A549 (cell line): ENCODE results near the gene PKD2.

Source experiments
- ESRRA ChIP-seq: fragments of 150-350 bp; IDR thresholded peaks from 2 replicates; pipeline ENCODE4 v1.6.1; 2014; ENCODE audit warnings: mild to moderate bottlenecking, low read length, borderline replicate concordance
- HMGXB4 ChIP-seq: fragments of 250-450 bp; sonication (Bioruptor Pico); IDR thresholded peaks from 2 replicates; pipeline ENCODE4 v1.5.0; 2021; ENCODE audit warnings: mild to moderate bottlenecking, moderate library complexity, borderline replicate concordance
- HOXA7 ChIP-seq: fragments of 250-450 bp; sonication (Bioruptor Pico); IDR thresholded peaks from 2 replicates; pipeline ENCODE4 v1.5.0; 2020; ENCODE audit warnings: mild to moderate bottlenecking, moderate library complexity
- JUN ChIP-seq, 2 experiments: fragments of >200 bp; sonication (Bioruptor Twin); formaldehyde crosslinking; IDR thresholded peaks; 2 replicates in 1 of 2; 3 replicates in 1 of 2; pipeline ENCODE4 v1.6.1; 2016 to 2017
- MAX ChIP-seq: IDR thresholded peaks from 2 replicates; pipeline ENCODE4 v1.6.1; 2012
- NR3C1 ChIP-seq: fragments of >200 bp; sonication (Bioruptor Twin); formaldehyde crosslinking; IDR thresholded peaks from 3 replicates; pipeline ENCODE4 v1.6.1; 2017
- POLR2AphosphoS2 ChIP-seq: conservative IDR thresholded peaks from 2 replicates; pipeline ENCODE4 v1.6.1; 2012; ENCODE audit warnings: low read length, improper control_type of control experiment, inconsistent platforms
- TF ChIP-seq, protein P1 (sequence below): fragments of >200 bp; sonication (Bioruptor Twin); formaldehyde crosslinking; IDR thresholded peaks from 3 replicates; pipeline ENCODE4 v1.5.1; 2016
- TF ChIP-seq, protein P2 (sequence below): fragments of 450-650 bp; IDR thresholded peaks from 2 replicates; pipeline ENCODE4 v1.6.1; 2014; ENCODE audit warnings: antibody characterized with exemption

DNA sequence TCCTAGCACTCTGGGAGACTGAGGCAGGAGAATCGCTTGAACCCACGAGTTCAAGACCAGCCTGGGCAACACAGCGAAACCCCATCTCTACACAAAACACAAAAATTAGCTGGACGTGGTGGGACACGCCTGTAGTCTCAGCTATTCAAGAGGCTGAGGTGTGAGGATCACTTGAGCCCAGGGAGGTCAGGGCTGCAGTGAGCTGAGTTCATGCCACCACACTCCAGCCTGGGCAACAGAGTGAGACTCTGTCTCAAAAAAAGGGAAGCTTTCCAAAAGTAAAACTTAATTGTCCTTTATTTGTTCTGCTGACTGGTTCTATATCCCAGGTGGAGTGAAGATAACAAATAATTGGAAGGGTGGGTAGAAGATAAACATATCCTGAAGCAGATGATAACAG is 105.4 kb downstream of the PKD2 start:
- TF ChIP-seq, protein P1, sequence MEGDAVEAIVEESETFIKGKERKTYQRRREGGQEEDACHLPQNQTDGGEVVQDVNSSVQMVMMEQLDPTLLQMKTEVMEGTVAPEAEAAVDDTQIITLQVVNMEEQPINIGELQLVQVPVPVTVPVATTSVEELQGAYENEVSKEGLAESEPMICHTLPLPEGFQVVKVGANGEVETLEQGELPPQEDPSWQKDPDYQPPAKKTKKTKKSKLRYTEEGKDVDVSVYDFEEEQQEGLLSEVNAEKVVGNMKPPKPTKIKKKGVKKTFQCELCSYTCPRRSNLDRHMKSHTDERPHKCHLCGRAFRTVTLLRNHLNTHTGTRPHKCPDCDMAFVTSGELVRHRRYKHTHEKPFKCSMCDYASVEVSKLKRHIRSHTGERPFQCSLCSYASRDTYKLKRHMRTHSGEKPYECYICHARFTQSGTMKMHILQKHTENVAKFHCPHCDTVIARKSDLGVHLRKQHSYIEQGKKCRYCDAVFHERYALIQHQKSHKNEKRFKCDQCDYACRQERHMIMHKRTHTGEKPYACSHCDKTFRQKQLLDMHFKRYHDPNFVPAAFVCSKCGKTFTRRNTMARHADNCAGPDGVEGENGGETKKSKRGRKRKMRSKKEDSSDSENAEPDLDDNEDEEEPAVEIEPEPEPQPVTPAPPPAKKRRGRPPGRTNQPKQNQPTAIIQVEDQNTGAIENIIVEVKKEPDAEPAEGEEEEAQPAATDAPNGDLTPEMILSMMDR, result no peak
- no peak for TF ChIP-seq ESRRA
- TF ChIP-seq JUN (IDR thresholded peaks at IDR 0.05), result no peak
- TF ChIP-seq HMGXB4 (CRISPR knock-in tag), result no peak
- TF ChIP-seq, protein P2, sequence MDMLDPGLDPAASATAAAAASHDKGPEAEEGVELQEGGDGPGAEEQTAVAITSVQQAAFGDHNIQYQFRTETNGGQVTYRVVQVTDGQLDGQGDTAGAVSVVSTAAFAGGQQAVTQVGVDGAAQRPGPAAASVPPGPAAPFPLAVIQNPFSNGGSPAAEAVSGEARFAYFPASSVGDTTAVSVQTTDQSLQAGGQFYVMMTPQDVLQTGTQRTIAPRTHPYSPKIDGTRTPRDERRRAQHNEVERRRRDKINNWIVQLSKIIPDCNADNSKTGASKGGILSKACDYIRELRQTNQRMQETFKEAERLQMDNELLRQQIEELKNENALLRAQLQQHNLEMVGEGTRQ, result no peak
- TF ChIP-seq NR3C1, result no peak
- no peak for TF ChIP-seq POLR2AphosphoS2
- TF ChIP-seq HOXA7 (CRISPR knock-in tag), result no peak
- no peak for TF ChIP-seq MAX
